GM13977 (cell line): ENCODE measurements around the gene ARX.

Experiments
- DNase-seq: peaks from one replicate; pipeline ENCODE4 v3.0.0; 2012; ENCODE audit warnings: low spot score
- in situ Hi-C: fragments of 300-500 bp; cut with MboI; formaldehyde crosslinking; loops from one replicate; pipeline ENCODE4 v1.12.0; 2022; ENCODE audit warnings: low sequenced_read_pairs, low pct_unique_long_range_greater_than_20kb, mixed read lengths, inconsistent platforms; ENCODE audit not compliant: unreplicated experiment
- TF ChIP-seq, protein P1 (sequence below): IDR thresholded peaks from 2 replicates; pipeline ENCODE4 v1.5.1; 2012; ENCODE audit warnings: mild to moderate bottlenecking, control low read depth; ENCODE audit not compliant: insufficient read depth; ENCODE audit errors: extremely low read depth, missing control alignments

The ARX gene

DNA sequence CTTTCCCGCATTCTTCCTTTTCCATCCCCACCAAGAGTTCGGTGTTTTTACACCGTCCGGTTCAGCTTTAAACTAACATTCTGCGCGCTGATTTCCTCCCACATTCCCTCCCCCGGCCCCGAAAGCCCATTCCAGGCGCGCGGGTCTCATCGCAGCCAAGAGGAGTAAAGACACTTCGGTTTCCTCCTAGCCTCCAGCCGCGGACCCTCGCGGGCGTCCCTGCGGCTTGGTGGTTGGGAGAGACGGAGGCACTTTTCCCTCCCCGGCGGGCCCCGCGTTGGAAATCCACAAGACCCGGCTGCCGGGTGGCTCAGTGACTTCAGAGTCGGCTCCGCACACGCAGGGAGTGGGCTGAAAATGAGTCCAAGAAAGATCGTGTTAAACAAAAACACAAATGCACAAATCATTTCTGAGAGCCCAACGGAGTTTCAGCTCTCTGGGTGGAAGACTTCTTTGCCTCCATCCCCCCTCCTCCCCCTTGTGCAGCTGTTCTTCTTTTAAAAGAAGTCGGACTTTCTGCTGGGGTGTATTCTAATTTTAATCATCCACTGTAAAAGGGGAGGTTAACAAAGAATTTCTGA, 2.0 kb upstream of the ARX start:
- TF ChIP-seq, protein P1, sequence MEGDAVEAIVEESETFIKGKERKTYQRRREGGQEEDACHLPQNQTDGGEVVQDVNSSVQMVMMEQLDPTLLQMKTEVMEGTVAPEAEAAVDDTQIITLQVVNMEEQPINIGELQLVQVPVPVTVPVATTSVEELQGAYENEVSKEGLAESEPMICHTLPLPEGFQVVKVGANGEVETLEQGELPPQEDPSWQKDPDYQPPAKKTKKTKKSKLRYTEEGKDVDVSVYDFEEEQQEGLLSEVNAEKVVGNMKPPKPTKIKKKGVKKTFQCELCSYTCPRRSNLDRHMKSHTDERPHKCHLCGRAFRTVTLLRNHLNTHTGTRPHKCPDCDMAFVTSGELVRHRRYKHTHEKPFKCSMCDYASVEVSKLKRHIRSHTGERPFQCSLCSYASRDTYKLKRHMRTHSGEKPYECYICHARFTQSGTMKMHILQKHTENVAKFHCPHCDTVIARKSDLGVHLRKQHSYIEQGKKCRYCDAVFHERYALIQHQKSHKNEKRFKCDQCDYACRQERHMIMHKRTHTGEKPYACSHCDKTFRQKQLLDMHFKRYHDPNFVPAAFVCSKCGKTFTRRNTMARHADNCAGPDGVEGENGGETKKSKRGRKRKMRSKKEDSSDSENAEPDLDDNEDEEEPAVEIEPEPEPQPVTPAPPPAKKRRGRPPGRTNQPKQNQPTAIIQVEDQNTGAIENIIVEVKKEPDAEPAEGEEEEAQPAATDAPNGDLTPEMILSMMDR: no peak

DNA sequence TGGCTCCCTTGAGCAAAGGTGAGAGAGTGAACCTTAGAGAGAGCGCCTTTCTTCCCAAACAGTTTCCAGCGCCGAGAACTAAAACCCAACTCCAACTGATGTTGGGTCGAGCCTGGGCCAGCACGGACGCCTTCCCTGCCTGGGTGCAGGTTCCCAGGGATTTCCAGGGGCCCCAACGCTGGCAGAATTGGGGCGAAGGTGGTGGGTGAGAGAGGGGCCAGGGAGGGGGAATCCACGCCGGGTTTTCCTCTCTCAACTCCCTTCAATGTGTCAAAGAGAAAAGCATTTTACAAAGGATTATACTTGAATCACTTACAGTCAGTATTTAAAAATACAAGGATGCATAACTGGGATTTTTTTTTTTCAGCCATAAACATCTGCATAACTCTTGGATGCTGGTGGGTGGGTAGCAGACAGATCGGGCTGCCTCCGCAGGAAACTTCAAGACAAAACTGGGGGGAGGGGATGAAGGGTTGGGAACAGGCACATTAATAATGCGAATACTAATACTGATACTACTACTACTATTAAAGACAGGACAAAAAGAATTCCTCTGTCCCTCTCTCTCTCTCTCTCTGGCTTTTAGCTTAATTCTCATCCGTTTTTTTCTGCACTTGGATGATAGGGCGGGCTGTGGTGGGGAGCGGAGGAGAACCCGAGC, 1.3 kb upstream of the ARX start:
- in situ Hi-C loops: no loop called here
- DNase-seq: no peak
- TF ChIP-seq, protein P1: no peak

More for the DNA sequence above, 2.0 kb upstream of the ARX start:
- in situ Hi-C loops: no loop called here
- no peak for DNase-seq

DNA sequence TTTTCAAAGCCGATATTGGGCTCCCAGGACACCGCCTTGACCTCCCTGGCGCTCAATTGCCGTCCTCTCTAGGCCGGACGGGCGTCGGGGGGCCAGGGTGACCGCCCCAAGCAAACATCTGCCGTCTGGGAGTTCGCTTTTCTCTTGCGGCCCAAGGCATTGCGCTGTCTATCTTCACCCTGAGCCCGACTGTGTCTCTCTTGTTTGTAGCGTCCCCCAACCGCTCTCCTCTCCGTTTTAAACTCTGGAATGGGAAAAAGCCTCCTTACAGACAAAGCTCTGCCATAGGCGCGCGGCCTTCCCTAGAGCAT, 551 bp upstream of the ARX start:
- no peak for DNase-seq
- in situ Hi-C loops: no loop called here
- TF ChIP-seq, protein P1: no peak

DNA sequence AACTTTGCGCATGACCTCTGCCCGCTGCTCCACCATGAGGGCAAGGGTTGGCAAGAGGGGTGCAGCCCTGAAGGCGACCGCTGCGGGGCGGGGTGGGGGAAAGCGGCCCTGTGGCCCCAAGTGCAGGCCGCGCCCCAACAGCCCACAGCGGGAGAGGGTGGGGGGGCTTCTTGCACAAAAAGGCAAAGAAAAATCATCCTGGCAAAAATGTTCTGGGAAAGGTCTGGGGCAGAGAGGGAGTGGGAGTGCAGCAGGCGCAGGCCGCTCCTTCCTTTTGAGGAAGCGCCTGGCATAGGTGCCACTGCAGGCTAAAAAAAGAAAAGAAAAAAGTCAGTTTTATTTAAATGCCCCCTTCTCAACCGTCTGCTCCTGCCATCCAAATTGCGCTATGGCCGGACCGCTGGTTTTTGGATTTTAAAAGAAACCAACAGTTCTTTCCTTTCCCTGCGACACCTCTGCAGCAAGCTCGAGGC, 1.4 kb downstream of the ARX start:
- no peak for DNase-seq
- TF ChIP-seq, protein P1: no peak
- in situ Hi-C loops: no loop called here

DNA sequence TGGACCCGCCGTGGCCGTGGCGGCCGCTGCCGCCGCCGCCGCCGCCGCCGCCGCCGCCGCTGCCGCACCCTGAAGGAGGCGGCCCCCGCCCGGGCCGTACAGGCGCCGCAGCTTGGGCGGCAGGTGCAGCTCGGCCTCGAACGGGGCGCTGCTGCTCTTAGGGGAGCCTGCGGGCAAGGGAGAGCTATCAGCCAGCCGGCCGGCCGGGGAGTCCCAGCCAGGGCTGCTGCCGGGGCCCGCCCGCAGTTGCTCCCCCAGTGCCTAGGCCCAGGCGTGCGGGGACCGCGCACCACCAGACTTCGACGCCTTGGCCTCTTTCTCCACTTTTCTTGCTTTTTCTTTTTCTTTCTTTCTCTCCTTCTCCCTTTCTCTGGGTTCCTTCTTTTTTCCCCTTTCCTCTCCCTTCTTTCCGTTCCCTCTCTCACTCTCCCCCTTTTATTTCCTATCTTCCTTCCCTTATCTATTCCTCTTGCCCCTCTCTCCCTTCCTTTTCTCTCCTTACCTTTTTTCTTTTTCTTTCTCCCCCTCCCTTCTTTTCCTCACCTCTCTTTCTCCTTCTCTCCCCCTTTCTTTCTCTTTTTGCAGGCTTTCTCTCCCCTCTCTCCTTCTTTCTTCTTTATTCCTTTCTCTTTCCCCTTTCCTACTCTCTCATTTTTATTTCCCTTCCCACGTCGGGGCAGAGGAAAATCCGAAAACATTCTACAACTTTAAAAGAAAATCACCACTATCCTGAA, 2.0 kb downstream of the ARX start:
- TF ChIP-seq, protein P1: no peak
- in situ Hi-C loops: no loop called here
- DNase-seq: no peak

DNA sequence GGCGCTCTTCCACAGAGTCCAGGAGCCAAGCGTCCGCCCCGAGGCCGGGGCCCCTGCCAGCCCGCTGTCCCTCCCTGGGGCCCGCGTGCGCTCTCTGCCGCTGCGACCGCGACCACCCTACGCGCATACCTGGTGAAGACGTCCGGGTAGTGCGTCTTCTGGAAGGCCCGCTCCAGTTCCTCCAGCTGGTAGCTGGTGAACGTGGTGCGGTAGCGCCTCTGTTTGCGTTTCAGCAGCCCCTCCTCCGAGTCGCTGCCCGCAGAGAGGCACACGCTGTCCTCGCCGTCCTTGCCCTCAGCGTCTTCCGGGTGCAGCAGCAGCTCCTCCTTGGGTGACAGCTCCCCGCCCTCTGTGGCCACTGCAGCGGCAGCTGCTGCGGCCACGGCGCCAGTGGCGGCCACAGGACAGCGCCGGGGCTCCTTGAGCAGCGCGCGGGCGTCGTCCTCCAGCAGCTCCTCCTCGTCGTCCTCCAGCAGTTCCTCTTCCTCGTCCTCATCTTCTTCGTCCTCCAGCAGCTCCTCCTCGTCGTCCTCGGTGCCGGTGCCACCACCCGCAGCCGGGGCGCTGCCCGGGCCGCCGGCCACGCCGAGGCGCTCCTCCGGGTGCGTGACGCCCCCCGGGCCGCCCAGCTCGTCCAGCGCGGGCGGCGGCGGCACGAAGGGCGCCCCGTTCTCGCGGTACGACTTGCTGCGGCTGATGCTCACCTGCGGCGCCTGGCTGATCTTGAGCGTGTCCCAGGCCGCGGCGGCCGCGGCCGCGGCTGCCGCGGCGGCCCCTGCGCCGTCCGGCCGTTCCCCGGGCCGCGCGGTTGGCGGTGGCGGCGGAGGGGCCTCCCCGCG, 2.8 kb downstream of the ARX start:
- DNase-seq: no peak
- TF ChIP-seq, protein P1: no peak
- in situ Hi-C loops: no loop called here
